A549 (cell line): Measurements from ENCODE around the gene FNDC7. TPM values are rescaled to one million over a fixed set of nuclear protein-coding genes. Genes with fewer than 3 reads are reported as not detected.

ENCODE experiments used
- ATAC-seq, 2 experiments: fragments of 200-7000 bp in 1 of 2; fragments of >200 bp in 1 of 2; cut with Nextera tagmentation in 1 of 2; cut with Tn5 transposase in 1 of 2; 3 replicates each; pipeline versions ENCODE4 v1.8.0 to v1.9.1; 2018 to 2020; ENCODE audit warnings: mild to moderate bottlenecking in 1 of 2, moderate library complexity in 1 of 2
- CTCF ChIA-PET: fragments of 300-600 bp; sonication (Branson Sonifier 250); formaldehyde crosslinking; extraction: SDS; loops from one replicate; lab custom pipeline; 2021; ENCODE audit warnings: antibody characterized with exemption, inconsistent platforms; lab: Yijun Ruan, JAX
- POLR2A ChIA-PET: fragments of 350-600 bp; formaldehyde crosslinking; extraction: SDS; loops from one replicate; lab custom pipeline; 2021; ENCODE audit warnings: antibody characterized with exemption, inconsistent platforms; lab: Yijun Ruan, JAX
- DNase-seq, 2 experiments: peaks; one replicate each; pipeline versions ENCODE4 v3.0.0 to v3.0.0-alpha.2; 2011 to 2016; ENCODE audit warnings: low read depth in 1 of 2, low spot score in 1 of 2
- FAIRE-seq: peaks from 2 replicates; lab custom pipeline; 2011; peaks lifted over from hg19 to GRCh38; lab: Jason Lieb, UNC
- H3K27ac ChIP-seq, 2 experiments: fragments of >200 bp; sonication (Bioruptor Twin); formaldehyde crosslinking; 3 replicates each; pipeline ENCODE4 v1.5.1; 2016 to 2017
- H3K4me1 ChIP-seq: fragments of >200 bp; sonication (Bioruptor Twin); formaldehyde crosslinking; 3 replicates; pipeline ENCODE4 v1.6.1; 2016
- H3K4me2 ChIP-seq: fragments of >200 bp; sonication (Bioruptor Twin); formaldehyde crosslinking; 3 replicates; pipeline ENCODE4 v1.6.1; 2016
- H3K4me3 ChIP-seq: fragments of >200 bp; sonication (Bioruptor Twin); formaldehyde crosslinking; 3 replicates; pipeline ENCODE4 v1.5.1; 2016
- H3K9me3 ChIP-seq: fragments of >200 bp; sonication (Bioruptor Twin); formaldehyde crosslinking; 3 replicates; pipeline ENCODE4 v1.6.1; 2016
- BCL3 ChIP-seq: fragments of >200 bp; sonication (Bioruptor Twin); formaldehyde crosslinking; IDR thresholded peaks from 3 replicates; pipeline ENCODE4 v1.6.1; 2016
- BHLHE40 ChIP-seq: IDR thresholded peaks from 2 replicates; pipeline ENCODE4 v1.6.1; 2012; ENCODE audit warnings: low read depth, low read length, inconsistent platforms
- CBX8 ChIP-seq: fragments of 200-600 bp; sonication (generic); IDR thresholded peaks from 2 replicates; pipeline ENCODE4 v1.6.1; 2016
- EHF ChIP-seq: fragments of 250-450 bp; sonication (Bioruptor Pico); IDR thresholded peaks from 2 replicates; pipeline ENCODE4 v1.5.0; 2020; ENCODE audit warnings: mild to moderate bottlenecking
- EHMT2 ChIP-seq: fragments of 200-600 bp; sonication (generic); IDR thresholded peaks from 2 replicates; pipeline ENCODE4 v1.6.1; 2016; ENCODE audit warnings: antibody characterized with exemption, low read depth, mild to moderate bottlenecking, moderate library complexity
- EP300 ChIP-seq, 2 experiments: fragments of >200 bp; sonication (Bioruptor Twin); formaldehyde crosslinking; IDR thresholded peaks; 2 replicates in 1 of 2; 3 replicates in 1 of 2; pipeline ENCODE4 v1.6.1; 2016 to 2017
- FOSB ChIP-seq: fragments of 250-450 bp; sonication (Bioruptor Pico); IDR thresholded peaks from 2 replicates; pipeline ENCODE4 v1.5.0; 2020; ENCODE audit warnings: mild to moderate bottlenecking, moderate library complexity
- FOXS1 ChIP-seq: fragments of 250-450 bp; sonication (Bioruptor Pico); IDR thresholded peaks from 2 replicates; pipeline ENCODE4 v1.5.0; 2020; ENCODE audit warnings: mild to moderate bottlenecking, moderate library complexity
- HOXA7 ChIP-seq: fragments of 250-450 bp; sonication (Bioruptor Pico); IDR thresholded peaks from 2 replicates; pipeline ENCODE4 v1.5.0; 2020; ENCODE audit warnings: mild to moderate bottlenecking, moderate library complexity
- HOXB13 ChIP-seq: fragments of 250-450 bp; sonication (Bioruptor Pico); IDR thresholded peaks from 2 replicates; pipeline ENCODE4 v1.5.0; 2020; ENCODE audit warnings: low read depth, mild to moderate bottlenecking, moderate library complexity
- KDM1A ChIP-seq: fragments of 200-600 bp; sonication (generic); IDR thresholded peaks from 2 replicates; pipeline ENCODE4 v1.6.1; 2016; ENCODE audit warnings: low read depth, mild to moderate bottlenecking
- MAZ ChIP-seq: fragments of 150-350 bp; IDR thresholded peaks from 2 replicates; pipeline ENCODE4 v1.6.1; 2014; ENCODE audit warnings: antibody characterized with exemption, low read depth, low read length, borderline replicate concordance
- NFE2L2 ChIP-seq: fragments of 150-350 bp; conservative IDR thresholded peaks from 2 replicates; pipeline ENCODE4 v1.6.1; 2014; ENCODE audit warnings: low read length
- POLR2AphosphoS2 ChIP-seq: conservative IDR thresholded peaks from 2 replicates; pipeline ENCODE4 v1.6.1; 2012; ENCODE audit warnings: low read length, improper control_type of control experiment, inconsistent platforms
- RFX5 ChIP-seq: fragments of 450-650 bp; IDR thresholded peaks from 2 replicates; pipeline ENCODE4 v1.7.1; 2014; ENCODE audit warnings: antibody characterized with exemption, mild to moderate bottlenecking, moderate library complexity
- TP53 ChIP-seq: fragments of 250-450 bp; sonication (Bioruptor Pico); IDR thresholded peaks from 2 replicates; pipeline ENCODE4 v1.5.0; 2021; ENCODE audit warnings: mild to moderate bottlenecking, moderate library complexity
- ZC3H11A ChIP-seq: fragments of 450-650 bp; IDR thresholded peaks from 2 replicates; pipeline ENCODE4 v1.6.1; 2014; ENCODE audit warnings: antibody characterized with exemption, mild to moderate bottlenecking
- ZFP36 ChIP-seq: fragments of 450-650 bp; IDR thresholded peaks from 2 replicates; pipeline ENCODE4 v1.6.1; 2014; ENCODE audit warnings: borderline replicate concordance; ENCODE audit not compliant: partially characterized antibody
- ZNF302 ChIP-seq: fragments of 250-450 bp; sonication (Bioruptor Pico); IDR thresholded peaks from 2 replicates; pipeline ENCODE4 v1.9.0; 2021; ENCODE audit warnings: inconsistent platforms, mild to moderate bottlenecking, moderate library complexity
- WGBS: methylation state at CpG from one replicate; pipeline ENCODE4 v1.1.6; 2017; ENCODE audit errors: missing lambda C conversion rate; 5-methylcytosine and 5-hydroxymethylcytosine counted together
- polyA plus RNA-seq, 4 experiments: library from polyadenylated mRNA; depleted of rRNA in 3 of 4; stranded (reverse); fragments of >200 nt; fragmentation: RNase III in 1 of 4; extraction: RNeasy Plus Mini Kit Qiagen cat#74134 plus additional on column Dnase treatment in 1 of 4; gene quantifications; 2 replicates in 3 of 4; 3 replicates in 1 of 4; pipeline ENCODE4 v1.2.3, GENCODE V29; 2011 to 2017
- TF ChIP-seq, protein P1 (sequence below): fragments of >200 bp; sonication (Bioruptor Twin); formaldehyde crosslinking; IDR thresholded peaks from 2 replicates; pipeline ENCODE4 v1.6.1; 2016
- TF ChIP-seq, protein P2 (sequence below): fragments of 250-450 bp; sonication (Bioruptor Pico); IDR thresholded peaks from 2 replicates; pipeline ENCODE4 v1.5.0; 2020; ENCODE audit warnings: low read depth, mild to moderate bottlenecking, moderate library complexity

Gene FNDC7
- polyA plus RNA-seq, 2 of the 4 experiments (the other 2 are of a cell fraction), result not detected

- no peak for TF ChIP-seq BCL3
Observed at GRCh38 chr1:108668777-108669176, 43.9 kb upstream of the FNDC7 start (continued).

- H3K27ac ChIP-seq, result no peak overlapping the region
- DNase-seq, result no peak
- CTCF ChIA-PET, result interaction anchor here (0.9 kb wide), 1 partner anchor 10 kb away, joined by 3 read pairs; no protein-coding TSS in a partner anchor
- FAIRE-seq, result no peak
- no peaks in the 10 kb centered on the region for H3K9me3 ChIP-seq
- ATAC-seq, result no peak
- no peak overlapping the region for H3K4me3 ChIP-seq
- H3K4me1 ChIP-seq, result no peaks in the 10 kb centered on the region
- no peak for TF ChIP-seq CBX8
- TF ChIP-seq ZNF302 (CRISPR knock-in tag), result no peak
- TF ChIP-seq, protein P1, sequence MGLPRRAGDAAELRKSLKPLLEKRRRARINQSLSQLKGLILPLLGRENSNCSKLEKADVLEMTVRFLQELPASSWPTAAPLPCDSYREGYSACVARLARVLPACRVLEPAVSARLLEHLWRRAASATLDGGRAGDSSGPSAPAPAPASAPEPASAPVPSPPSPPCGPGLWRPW, result no peak
- TF ChIP-seq HOXA7, result no peak
- TF ChIP-seq FOXS1, result no peak
- TF ChIP-seq BHLHE40, result no peak
- no peak for TF ChIP-seq FOSB (CRISPR knock-in tag)
- no peak for TF ChIP-seq RFX5
- no peak for TF ChIP-seq MAZ
- TF ChIP-seq KDM1A, result no peak
- no peak for TF ChIP-seq POLR2AphosphoS2
- no peak for TF ChIP-seq EP300 (IDR thresholded peaks at IDR 0.05)
- 58% methylated on average over 7 of the region's 7 CpGs for WGBS
- no peak overlapping the region for H3K4me2 ChIP-seq
- POLR2A ChIA-PET, result no interaction called here
Observed at GRCh38 chr1:108669679-108670078, 43.0 kb upstream of the FNDC7 start.

DNA sequence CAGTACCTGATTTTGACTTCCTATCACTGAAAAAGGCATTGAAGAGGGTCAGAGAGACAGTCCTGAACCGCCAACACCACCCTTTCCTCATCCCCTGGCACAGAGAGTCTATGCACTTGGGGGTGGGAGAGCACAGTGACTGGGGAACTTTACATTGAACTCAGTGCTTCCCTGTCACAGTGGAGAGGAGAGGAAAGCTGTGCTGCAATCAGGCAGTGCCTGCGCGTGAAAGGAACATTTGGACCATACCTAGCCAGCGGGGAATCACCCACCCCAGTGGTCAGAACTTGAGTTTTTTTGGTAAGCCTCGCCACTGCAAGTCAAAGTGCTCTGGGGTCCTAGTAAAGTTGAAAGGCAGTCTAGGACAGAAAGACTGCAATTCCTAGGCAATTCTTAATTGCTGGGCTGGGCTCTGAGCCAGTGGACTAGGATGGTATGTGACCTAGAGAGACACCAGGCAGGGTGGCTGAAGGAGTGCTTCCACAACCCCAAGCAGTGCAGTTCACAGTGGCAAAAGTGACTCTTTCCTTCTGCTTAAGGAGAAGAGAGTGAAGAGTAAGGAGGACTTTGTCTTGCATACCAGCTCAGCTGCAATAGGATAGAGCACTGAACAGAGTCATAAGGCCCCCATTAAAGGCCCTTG is 42.5 kb upstream of the FNDC7 start:
- 79% methylated on average over 4 of the region's 5 CpGs for WGBS
- no peak overlapping the region for H3K4me3 ChIP-seq
- no peak overlapping the region for H3K27ac ChIP-seq
- H3K4me2 ChIP-seq, result no peak overlapping the region
- H3K9me3 ChIP-seq, result no peaks in the 10 kb centered on the region
- ChIA-PET CTCF (interaction anchor here (0.9 kb wide), 1 partner anchor 10 kb away, joined by 3 read pairs; no protein-coding TSS in a partner anchor), POLR2A (no interaction called here)
- ATAC-seq (no peak), DNase-seq (no peak), FAIRE-seq (no peak)
- H3K4me1 ChIP-seq, result no peaks in the 10 kb centered on the region
- TF ChIP-seq BCL3, result no peak
- TF ChIP-seq NFE2L2, result no peak
- TF ChIP-seq, protein P2, sequence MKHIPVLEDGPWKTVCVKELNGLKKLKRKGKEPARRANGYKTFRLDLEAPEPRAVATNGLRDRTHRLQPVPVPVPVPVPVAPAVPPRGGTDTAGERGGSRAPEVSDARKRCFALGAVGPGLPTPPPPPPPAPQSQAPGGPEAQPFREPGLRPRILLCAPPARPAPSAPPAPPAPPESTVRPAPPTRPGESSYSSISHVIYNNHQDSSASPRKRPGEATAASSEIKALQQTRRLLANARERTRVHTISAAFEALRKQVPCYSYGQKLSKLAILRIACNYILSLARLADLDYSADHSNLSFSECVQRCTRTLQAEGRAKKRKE (CRISPR knock-in tag), result no peak
- TF ChIP-seq EP300 (IDR thresholded peaks at IDR 0.05), result no peak
- TF ChIP-seq EHMT2, result no peak
- TF ChIP-seq TP53 (CRISPR knock-in tag), result no peak
- TF ChIP-seq HOXB13 (CRISPR knock-in tag), result no peak
- TF ChIP-seq ZFP36, result no peak
- no peak for TF ChIP-seq EHF
- TF ChIP-seq ZC3H11A, result no peak
- TF ChIP-seq, protein P1, result no peak
- TF ChIP-seq, all 56 proteins: peak for 0
